Aorta (tissue), 5 donors: ENCODE measurements around the gene USP32. TPM values are rescaled to one million over a fixed set of nuclear protein-coding genes. Genes with fewer than 3 reads are reported as not detected.

Experiments
- ATAC-seq: fragments of 200-7000 bp; cut with Tn5 transposase; one replicate; pipeline ENCODE4 v1.9.1; 2022; ENCODE audit warnings: moderate library complexity; ENCODE audit not compliant: low FRiP score
- DNase-seq, 2 donors: peaks; one replicate each; pipeline ENCODE4 v3.0.0-alpha.2; 2020
- H3K27ac ChIP-seq, 2 donors: one replicate each; pipeline ENCODE4 v1.5.1; 2013; ENCODE audit warnings: low read length in 2 of 2, mild to moderate bottlenecking in 2 of 2, moderate library complexity in 2 of 2, control low read depth in 1 of 2, inconsistent platforms in 1 of 2, low read depth in 1 of 2
- H3K27me3 ChIP-seq, 2 donors: one replicate each; pipeline ENCODE4 v1.6.1; 2013; ENCODE audit warnings: control low read depth in 1 of 2, low read length in 1 of 2, mild to moderate bottlenecking in 1 of 2, moderate library complexity in 1 of 2; ENCODE audit not compliant: insufficient read depth in 2 of 2, control insufficient read depth in 1 of 2
- H3K36me3 ChIP-seq, 2 donors: one replicate each; pipeline ENCODE4 v1.6.1; 2013; ENCODE audit warnings: control low read depth in 1 of 2, low read length in 1 of 2, mild to moderate bottlenecking in 1 of 2; ENCODE audit not compliant: insufficient read depth in 2 of 2, control insufficient read depth in 1 of 2
- H3K4me1 ChIP-seq, 2 donors: one replicate each; pipeline ENCODE4 v1.6.1; 2013; ENCODE audit warnings: low read length in 2 of 2, control low read depth in 1 of 2, mild to moderate bottlenecking in 1 of 2, moderate library complexity in 1 of 2; ENCODE audit not compliant: insufficient read depth in 2 of 2, control insufficient read depth in 1 of 2
- H3K4me3 ChIP-seq, 2 donors: one replicate each; pipeline ENCODE4 v1.5.1; 2013; ENCODE audit warnings: low read length in 2 of 2, control low read depth in 1 of 2, mild to moderate bottlenecking in 1 of 2
- H3K9me3 ChIP-seq: one replicate; pipeline ENCODE4 v1.6.1; 2013; ENCODE audit warnings: mild to moderate bottlenecking, low read length; ENCODE audit not compliant: control insufficient read depth
- WGBS, 2 donors: extraction: QIAGEN DNeasy Blood & Tissue Kit; methylation state at CpG; one replicate each; pipeline ENCODE4 v1.1.7; 2013; 5-methylcytosine and 5-hydroxymethylcytosine counted together
- intact Hi-C, 2 donors: fragments of 100-400 bp; cut with DNase I; formaldehyde crosslinking; loops; one replicate each; pipeline versions ENCODE4 v1.14.2 to v1.15.0; 2022
- polyA plus RNA-seq, 2 donors: library from polyadenylated mRNA; stranded (reverse); fragments of 200-250 nt; gene quantifications; one replicate each; pipeline ENCODE4 v1.2.3, GENCODE V29; 2013
- total RNA-seq, 2 donors: library from RNA; stranded (reverse); fragmentation: NEBNext Ultra II Directional; extraction: Animal tissue kit (Norgen Biotek cat#: 25700); gene quantifications; one replicate each; pipeline ENCODE4 v1.2.1, GENCODE V29; 2021
- donor health status: healthy with polysubstance abuse.
- donor health status: Bipolar disorder and iron deficiency.
- donor health status: DM: no; HTN: no; CAD: no.
- donor health status: DM: no; HTN: no; CAD: no.
- donor health status: DM: yes; HTN: yes; CAD: no.

The USP32 gene
- total and polyA plus RNA-seq, 4 donors, result 9.1 to 57.7 (median 32.3) TPM

GRCh38 chr17:60297760-60298401 lies 94.1 kb downstream of the USP32 start:
- intact Hi-C loops, result no loop called here
- ATAC-seq (no peak), DNase-seq (no peak)
- H3K9me3 ChIP-seq, result no peaks in the 10 kb centered on the region
- H3K4me1 ChIP-seq, result no peaks in the 10 kb centered on the region
- no peak overlapping the region for H3K27ac ChIP-seq
- H3K27me3 ChIP-seq, result no peaks in the 10 kb centered on the region
- 92 to 93% methylated on average over 4 of the region's 4 CpGs for WGBS, 2 donors
- no peak overlapping the region for H3K4me3 ChIP-seq
- H3K36me3 ChIP-seq, result no peaks in the 10 kb centered on the region

- no peak overlapping the region for H3K4me3 ChIP-seq
- H3K27ac ChIP-seq, result no peak overlapping the region
- no peaks in the 10 kb centered on the region for H3K27me3 ChIP-seq
- 93% methylated on average over 2 of the region's 2 CpGs for WGBS, 2 donors
- DNase-seq (no peak), ATAC-seq (no peak)
- H3K4me1 ChIP-seq, result no peaks in the 10 kb centered on the region
- no peaks in the 10 kb centered on the region for H3K36me3 ChIP-seq
- no peaks in the 10 kb centered on the region for H3K9me3 ChIP-seq
- intact Hi-C loops, result no loop called here
Observed at GRCh38 chr17:60296177-60296576, 95.8 kb downstream of the USP32 start.

GRCh38 chr17:60293580-60294335 lies 98.2 kb downstream of the USP32 start:
- H3K36me3 ChIP-seq, result no peaks in the 10 kb centered on the region
- no peak for ATAC-seq
- 96 to 100% methylated on average over 3 of the region's 3 CpGs for WGBS, 2 donors
- DNase-seq, result no peak
- intact Hi-C loops, result no loop called here
- H3K4me1 ChIP-seq, result no peaks in the 10 kb centered on the region
- no peaks in the 10 kb centered on the region for H3K27me3 ChIP-seq
- H3K27ac ChIP-seq, result no peak overlapping the region
- no peak overlapping the region for H3K4me3 ChIP-seq
- H3K9me3 ChIP-seq, result no peaks in the 10 kb centered on the region

- WGBS, 2 donors, result 99 to 100% methylated on average over 1 of the region's 1 CpG
- Histone ChIP-seq H3K36me3 (no peaks in the 10 kb centered on the region), H3K4me3 (no peak overlapping the region), H3K27me3 (no peaks in the 10 kb centered on the region), H3K27ac (no peak overlapping the region), H3K4me1 (no peaks in the 10 kb centered on the region), H3K9me3 (no peaks in the 10 kb centered on the region)
- no peak for ATAC-seq
- DNase-seq, result no peak
- intact Hi-C loops, result no loop called here
Observed at GRCh38 chr17:60292697-60293096, 99.2 kb downstream of the USP32 start.

- Histone ChIP-seq H3K4me3 (no peak overlapping the region), H3K9me3 (no peaks in the 10 kb centered on the region), H3K27ac (no peak overlapping the region), H3K36me3 (peaks cover 0 to 1% of the 10 kb centered on the region in 2 donors), H3K27me3 (no peaks in the 10 kb centered on the region), H3K4me1 (no peaks in the 10 kb centered on the region)
- ATAC-seq, result no peak
- 96 to 97% methylated on average over 1 of the region's 1 CpG for WGBS, 2 donors
- intact Hi-C loops, result no loop called here
- DNase-seq, result no peak
Observed at GRCh38 chr17:60284709-60285108, 107.2 kb downstream of the USP32 start.

GRCh38 chr17:60283816-60284215 lies 108.1 kb downstream of the USP32 start:
- WGBS, 2 donors, result 95 to 99% methylated on average over 3 of the region's 3 CpGs
- DNase-seq (no peak), ATAC-seq (no peak)
- intact Hi-C loops, result no loop called here
- H3K4me3 ChIP-seq, result no peak overlapping the region
- no peaks in the 10 kb centered on the region for H3K27me3 ChIP-seq
- peaks cover 0 to 1% of the 10 kb centered on the region in 2 donors for H3K36me3 ChIP-seq
- H3K9me3 ChIP-seq, result no peaks in the 10 kb centered on the region
- H3K27ac ChIP-seq, result no peak overlapping the region
- H3K4me1 ChIP-seq, result no peaks in the 10 kb centered on the region

GRCh38 chr17:60280673-60281072 lies 111.3 kb downstream of the USP32 start:
- Histone ChIP-seq H3K27me3 (no peaks in the 10 kb centered on the region), H3K4me3 (no peak overlapping the region), H3K27ac (no peak overlapping the region), H3K9me3 (no peaks in the 10 kb centered on the region), H3K36me3 (no peaks in the 10 kb centered on the region), H3K4me1 (no peaks in the 10 kb centered on the region)
- intact Hi-C loops, result no loop called here
- ATAC-seq (no peak), DNase-seq (no peak)

GRCh38 chr17:60278237-60278636 lies 113.7 kb downstream of the USP32 start:
- Histone ChIP-seq H3K27me3 (no peaks in the 10 kb centered on the region), H3K27ac (no peak overlapping the region), H3K36me3 (no peaks in the 10 kb centered on the region), H3K9me3 (no peaks in the 10 kb centered on the region), H3K4me1 (no peaks in the 10 kb centered on the region), H3K4me3 (no peak overlapping the region)
- intact Hi-C loops, result no loop called here
- WGBS, 2 donors, result 91 to 94% methylated on average over 2 of the region's 2 CpGs
- no peak for DNase-seq
- ATAC-seq, result no peak

GRCh38 chr17:60277258-60277657 lies 114.7 kb downstream of the USP32 start:
- intact Hi-C loops, result no loop called here
- Histone ChIP-seq H3K9me3 (no peaks in the 10 kb centered on the region), H3K27ac (no peak overlapping the region), H3K36me3 (no peaks in the 10 kb centered on the region), H3K4me3 (no peak overlapping the region), H3K27me3 (no peaks in the 10 kb centered on the region), H3K4me1 (no peaks in the 10 kb centered on the region)
- ATAC-seq (no peak), DNase-seq (no peak)
- 89 to 90% methylated on average over 1 of the region's 1 CpG for WGBS, 2 donors
